ENCODE measurements around the gene SIGLEC6.

DNA sequence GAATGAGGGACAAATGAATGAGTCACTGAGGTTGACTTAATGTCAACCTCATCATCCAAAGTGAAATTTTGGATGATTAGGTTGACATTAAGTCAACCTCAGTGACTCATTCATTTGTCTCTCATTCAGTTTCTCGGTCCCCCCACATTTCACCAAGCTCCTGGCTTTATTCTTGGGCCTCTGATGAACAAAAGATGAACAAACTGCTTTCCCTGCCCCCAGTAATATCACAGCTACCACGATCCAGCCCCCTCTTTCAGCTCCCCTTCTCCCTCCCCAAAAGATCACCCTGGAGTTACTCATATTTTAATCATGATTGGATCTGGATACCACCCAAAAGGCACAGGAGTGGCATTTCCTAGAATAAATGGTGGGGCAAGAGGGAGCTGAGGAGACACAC, 42.4 kb downstream of the SIGLEC6 start:
- TF ChIP-seq, protein P1, sequence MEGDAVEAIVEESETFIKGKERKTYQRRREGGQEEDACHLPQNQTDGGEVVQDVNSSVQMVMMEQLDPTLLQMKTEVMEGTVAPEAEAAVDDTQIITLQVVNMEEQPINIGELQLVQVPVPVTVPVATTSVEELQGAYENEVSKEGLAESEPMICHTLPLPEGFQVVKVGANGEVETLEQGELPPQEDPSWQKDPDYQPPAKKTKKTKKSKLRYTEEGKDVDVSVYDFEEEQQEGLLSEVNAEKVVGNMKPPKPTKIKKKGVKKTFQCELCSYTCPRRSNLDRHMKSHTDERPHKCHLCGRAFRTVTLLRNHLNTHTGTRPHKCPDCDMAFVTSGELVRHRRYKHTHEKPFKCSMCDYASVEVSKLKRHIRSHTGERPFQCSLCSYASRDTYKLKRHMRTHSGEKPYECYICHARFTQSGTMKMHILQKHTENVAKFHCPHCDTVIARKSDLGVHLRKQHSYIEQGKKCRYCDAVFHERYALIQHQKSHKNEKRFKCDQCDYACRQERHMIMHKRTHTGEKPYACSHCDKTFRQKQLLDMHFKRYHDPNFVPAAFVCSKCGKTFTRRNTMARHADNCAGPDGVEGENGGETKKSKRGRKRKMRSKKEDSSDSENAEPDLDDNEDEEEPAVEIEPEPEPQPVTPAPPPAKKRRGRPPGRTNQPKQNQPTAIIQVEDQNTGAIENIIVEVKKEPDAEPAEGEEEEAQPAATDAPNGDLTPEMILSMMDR (IDR thresholded peaks at IDR 0.05) = no peak
- no peak for TF ChIP-seq POLR2A (IDR thresholded peaks at IDR 0.05)
